NB4 (cell line): ENCODE data around the gene MRPL53.
"Not testable (repeated sequence)": the region's sequence is repeated elsewhere in the genome, so short reads cannot be mapped to it uniquely, and the experiment has no call there.

Experiments
- DNase-seq: peaks from one replicate; pipeline ENCODE4 v3.0.0; 2010; ENCODE audit warnings: low read depth
- H3K4me3 ChIP-seq: one replicate; pipeline ENCODE4 v1.5.1; 2011; ENCODE audit warnings: mild to moderate bottlenecking, low read depth, low read length, moderate library complexity
- CTCF ChIP-seq: IDR thresholded peaks from one replicate; pipeline ENCODE4 v1.5.1; 2012; ENCODE audit warnings: low read depth, low read length
- MAX ChIP-seq: IDR thresholded peaks from 2 replicates; pipeline ENCODE4 v1.6.1; 2011; ENCODE audit warnings: low read depth, low read length
- MYC ChIP-seq: IDR thresholded peaks from 2 replicates; pipeline ENCODE4 v1.6.1; 2011; ENCODE audit warnings: low read depth, low read length
- POLR2A ChIP-seq: IDR thresholded peaks from 2 replicates; pipeline ENCODE4 v1.6.1; 2011; ENCODE audit warnings: mild to moderate bottlenecking; ENCODE audit not compliant: insufficient read length; ENCODE audit errors: extremely low read depth

MRPL53 gene

GRCh38 chr2:74493546-74493945 lies 21.1 kb upstream of the MRPL53 start:
- no peak for TF ChIP-seq MAX
- no peak for TF ChIP-seq MYC
- TF ChIP-seq POLR2A: no peak
- DNase-seq: no peak
- no peak overlapping the region for H3K4me3 ChIP-seq

- TF ChIP-seq CTCF (no peak), MYC (no peak), MAX (no peak), POLR2A (no peak)
- DNase-seq: no peak
- no peak overlapping the region for H3K4me3 ChIP-seq
Measured at GRCh38 chr2:74491648-74492544, 19.4 kb upstream of the MRPL53 start.

GRCh38 chr2:74489906-74490305 lies 17.4 kb upstream of the MRPL53 start:
- TF ChIP-seq CTCF: no peak
- TF ChIP-seq MAX: no peak
- TF ChIP-seq POLR2A: no peak
- TF ChIP-seq MYC: no peak
- no peak overlapping the region for H3K4me3 ChIP-seq
- DNase-seq: no peak

GRCh38 chr2:74488643-74489481 lies 16.4 kb upstream of the MRPL53 start:
- no peak for TF ChIP-seq MAX
- no peak for TF ChIP-seq POLR2A
- no peak for TF ChIP-seq CTCF
- no peak for TF ChIP-seq MYC
- no peak for DNase-seq
- H3K4me3 ChIP-seq: no peak overlapping the region

- TF ChIP-seq MYC (no peak), CTCF (no peak), POLR2A (no peak), MAX (no peak)
- DNase-seq: no peak
- H3K4me3 ChIP-seq: no peak overlapping the region
Measured at GRCh38 chr2:74486141-74486540, 13.7 kb upstream of the MRPL53 start.

- peak overlapping the region; percentile 84 for H3K4me3 ChIP-seq
- DNase-seq: not testable (repeated sequence)
Measured at GRCh38 chr2:74483675-74484164, 11.2 kb upstream of the MRPL53 start.
